Measurements from ENCODE around the gene ABHD2. TPM values are rescaled to one million over a fixed set of nuclear protein-coding genes. Genes with fewer than 3 reads are reported as not detected.
A peak's percentile ranks its signal among the peaks of the same experiment; 100 is the strongest.

Gene ABHD2
- total RNA-seq, 4 donors from 2014 or later: 53.3 to 110 (median 68.6) TPM

GRCh38 chr15:89167267-89168176, 79.3 kb downstream of the ABHD2 start:
- ATAC-seq (ENCODE audit: low FRiP score): peak; percentile 41
- DNase-seq (ENCODE audit: low spot score): no peak
- TF ChIP-seq CTCF (IDR thresholded peaks at IDR 0.05): no peak

GRCh38 chr15:89168316-89168833, 80.1 kb downstream of the ABHD2 start:
- ATAC-seq (ENCODE audit: low FRiP score): no peak
- DNase-seq (ENCODE audit: low spot score): no peak

GRCh38 chr15:89170364-89170763, 82.1 kb downstream of the ABHD2 start:
- no peak for TF ChIP-seq CTCF (IDR thresholded peaks at IDR 0.05)

More at GRCh38 chr15:89168316-89168833, 80.1 kb downstream of the ABHD2 start:
- no peak for TF ChIP-seq CTCF (IDR thresholded peaks at IDR 0.05)

DNA sequence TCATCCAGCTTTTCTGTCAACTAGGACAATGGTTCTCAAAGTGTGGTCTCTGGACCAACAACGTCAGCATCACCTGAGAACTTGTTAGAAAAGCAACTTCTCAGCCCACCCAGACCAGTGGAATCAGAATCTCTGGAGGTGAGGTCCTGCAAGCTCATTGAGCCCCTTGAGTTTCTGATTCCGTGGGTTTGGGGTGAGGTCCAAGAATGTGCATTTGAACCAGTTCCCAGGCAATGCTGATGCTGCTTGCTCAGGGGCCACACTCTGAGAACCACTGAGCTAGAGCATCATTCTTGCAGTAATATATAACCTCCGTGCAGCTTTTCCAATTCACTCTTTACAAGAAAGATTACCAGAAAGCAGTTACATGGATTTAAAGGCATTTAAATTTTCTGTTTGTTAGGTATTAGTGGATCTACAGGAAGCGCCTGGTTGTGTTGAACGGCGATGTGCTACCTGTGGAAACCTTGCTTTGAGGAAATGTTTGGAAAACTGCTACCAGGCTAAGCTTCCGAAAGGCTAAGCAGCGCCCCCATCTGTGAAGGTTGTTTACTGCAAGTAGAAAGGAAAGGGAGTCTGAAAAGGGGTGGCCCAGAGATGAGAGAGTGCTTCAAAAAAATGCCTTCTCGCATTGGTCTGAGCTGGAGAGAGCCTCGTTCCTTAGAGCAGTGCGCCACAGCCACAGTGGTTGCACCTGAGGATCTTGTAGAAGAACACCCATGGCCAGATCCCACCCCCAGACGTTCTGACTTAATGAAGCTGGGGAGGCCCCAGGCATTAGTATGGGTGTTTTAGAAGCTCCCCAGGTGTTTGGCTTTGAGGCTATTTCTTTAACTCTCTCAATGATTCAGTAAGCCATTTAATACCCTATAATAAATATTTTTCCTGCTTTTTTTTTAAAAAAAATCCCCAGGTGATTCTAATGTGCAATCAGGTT, 83.1 kb downstream of the ABHD2 start:
- peak in 1 of 3 donors; percentile 39 for TF ChIP-seq CTCF (IDR thresholded peaks at IDR 0.05)
- DNase-seq (ENCODE audit: low spot score): no peak
- ATAC-seq (ENCODE audit: low FRiP score): no peak

More at GRCh38 chr15:89170364-89170763, 82.1 kb downstream of the ABHD2 start:
- DNase-seq (ENCODE audit: low spot score) (no peak), ATAC-seq (ENCODE audit: low FRiP score) (no peak)

- no peak for TF ChIP-seq CTCF (IDR thresholded peaks at IDR 0.05)
- DNase-seq (ENCODE audit: low spot score) (no peak), ATAC-seq (ENCODE audit: low FRiP score) (no peak)
These were observed 84.7 kb downstream of the ABHD2 start for GRCh38 chr15:89172921-89173320.

- DNase-seq (ENCODE audit: low spot score) (no peak), ATAC-seq (ENCODE audit: low FRiP score) (no peak)
- no peak for TF ChIP-seq CTCF (IDR thresholded peaks at IDR 0.05)
These were observed 86.2 kb downstream of the ABHD2 start for GRCh38 chr15:89174476-89174875.

Data from omental fat pad (tissue), 4 donors.